IPS-18c (cell line): Measurements from ENCODE around the gene GNG12.
"Not testable (repeated sequence)": the region's sequence is repeated elsewhere in the genome, so short reads cannot be mapped to it uniquely, and the experiment has no call there.

Source experiments
- H3K4me3 ChIP-seq: 2 replicates; pipeline ENCODE4 v1.7.0; 2013; ENCODE audit warnings: low read depth, mild to moderate bottlenecking, low read length, moderate library complexity; ENCODE audit not compliant: insufficient read depth
- H3K9me3 ChIP-seq: one replicate; pipeline ENCODE4 v1.6.1; 2013; ENCODE audit warnings: mild to moderate bottlenecking, low read length, moderate library complexity; ENCODE audit not compliant: control insufficient read depth, insufficient read depth

The GNG12 gene

GRCh38 chr1:67735206-67735605, 98.1 kb downstream of the GNG12 start:
- no peaks in the 10 kb centered on the region for H3K9me3 ChIP-seq
- no peak overlapping the region for H3K4me3 ChIP-seq

- Histone ChIP-seq H3K9me3 (no peaks in the 10 kb centered on the region), H3K4me3 (no peak overlapping the region)
Measured at GRCh38 chr1:67734323-67734690, 99.0 kb downstream of the GNG12 start.

GRCh38 chr1:67733681-67734322, 99.5 kb downstream of the GNG12 start:
- Histone ChIP-seq H3K9me3 (no peaks in the 10 kb centered on the region), H3K4me3 (no peak overlapping the region)

GRCh38 chr1:67732750-67733151, 100.5 kb downstream of the GNG12 start:
- H3K9me3 ChIP-seq: no peaks in the 10 kb centered on the region
- no peak overlapping the region for H3K4me3 ChIP-seq

GRCh38 chr1:67731322-67731721, 101.9 kb downstream of the GNG12 start:
- no peak overlapping the region for H3K4me3 ChIP-seq
- H3K9me3 ChIP-seq: no peaks in the 10 kb centered on the region

- not testable (repeated sequence) for H3K9me3 ChIP-seq, H3K4me3 ChIP-seq
Measured at GRCh38 chr1:67730312-67730711, 103.0 kb downstream of the GNG12 start.

- H3K9me3 ChIP-seq: no peaks in the 10 kb centered on the region
- no peak overlapping the region for H3K4me3 ChIP-seq
Measured at GRCh38 chr1:67729872-67730271, 103.4 kb downstream of the GNG12 start.

DNA sequence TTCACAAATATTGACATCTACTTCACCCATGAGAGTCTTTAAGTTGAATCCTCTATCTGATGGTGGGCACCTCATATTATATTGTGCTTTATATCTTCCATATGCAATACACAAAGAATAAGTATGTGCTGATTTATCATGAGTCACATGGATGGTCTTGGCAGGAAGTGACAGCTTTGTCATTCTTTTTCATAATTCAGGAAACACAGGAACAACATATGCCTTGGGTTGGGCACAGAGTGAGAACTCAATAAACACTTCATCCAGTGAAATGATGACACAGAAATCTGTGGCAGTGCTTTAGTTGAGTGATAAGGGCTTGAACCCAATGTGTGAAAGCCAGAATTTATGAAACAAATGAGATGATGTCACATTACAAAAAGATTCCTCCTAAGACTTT, 107.0 kb downstream of the GNG12 start:
- H3K4me3 ChIP-seq: no peak overlapping the region
- no peaks in the 10 kb centered on the region for H3K9me3 ChIP-seq

DNA sequence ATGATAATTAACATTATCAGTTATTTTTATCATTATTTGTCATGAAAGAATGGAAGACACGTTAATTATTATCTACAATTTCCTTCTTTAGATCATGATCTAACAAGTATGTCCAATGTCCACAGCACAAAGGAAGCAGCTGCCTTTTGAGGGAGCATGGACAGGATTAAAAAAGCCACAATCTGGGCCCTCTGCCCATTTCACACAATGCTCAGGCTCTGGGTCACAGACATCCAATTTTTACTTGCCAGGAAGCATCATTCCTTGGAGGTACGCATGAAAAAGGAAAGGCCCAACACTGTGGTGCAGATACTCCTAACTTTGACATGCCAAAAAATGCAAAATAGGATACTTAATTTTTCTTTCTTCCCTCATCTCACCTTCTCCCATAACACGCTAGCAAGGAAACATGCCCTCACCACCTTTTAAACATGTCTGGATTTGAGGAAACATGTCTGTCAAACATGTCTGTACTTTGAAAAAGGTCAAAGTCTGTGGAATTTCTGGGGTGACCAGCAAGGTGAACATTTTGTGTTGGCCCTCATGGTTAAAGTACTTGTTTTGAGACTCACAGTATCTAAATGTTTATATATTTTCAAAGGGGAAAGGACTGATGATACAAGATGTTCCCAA, 108.2 kb downstream of the GNG12 start:
- Histone ChIP-seq H3K4me3 (no peak overlapping the region), H3K9me3 (no peaks in the 10 kb centered on the region)

- H3K9me3 ChIP-seq: no peaks in the 10 kb centered on the region
- no peak overlapping the region for H3K4me3 ChIP-seq
Measured at GRCh38 chr1:67723620-67724019, 109.6 kb downstream of the GNG12 start.

GRCh38 chr1:67723126-67723525, 110.1 kb downstream of the GNG12 start:
- Histone ChIP-seq H3K9me3 (no peaks in the 10 kb centered on the region), H3K4me3 (no peak overlapping the region)

DNA sequence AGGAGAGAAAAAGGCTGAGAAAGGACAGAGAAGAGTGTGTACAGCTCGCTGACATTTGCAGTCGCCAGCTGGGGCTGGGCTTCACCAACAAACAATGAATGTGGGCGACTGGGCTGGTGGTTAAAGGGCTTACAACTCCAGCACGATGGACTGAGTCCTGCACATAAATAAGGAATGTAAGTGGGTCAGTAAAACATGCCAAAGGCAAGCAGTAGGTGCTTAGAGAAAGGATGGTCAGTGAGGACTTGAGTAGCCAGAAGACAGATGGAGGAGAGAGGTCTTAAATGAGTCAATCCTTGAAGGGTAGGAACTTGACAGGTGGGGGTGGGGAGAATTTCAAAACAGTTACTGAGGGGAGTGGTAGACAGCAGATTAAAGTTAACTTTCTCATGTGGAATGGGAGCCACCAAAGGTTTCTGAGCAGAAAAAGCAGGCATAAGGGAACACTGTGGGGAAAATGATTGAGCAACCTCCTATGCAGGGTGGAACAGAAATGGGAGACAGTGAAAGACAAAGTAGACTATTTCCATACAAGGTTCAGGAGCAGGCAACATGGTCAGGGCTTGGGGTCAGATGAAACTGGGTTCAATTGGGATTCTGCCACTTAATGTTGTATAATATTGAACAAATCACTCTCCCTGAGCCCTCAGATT, 110.8 kb downstream of the GNG12 start:
- H3K4me3 ChIP-seq: no peak overlapping the region
- no peaks in the 10 kb centered on the region for H3K9me3 ChIP-seq

DNA sequence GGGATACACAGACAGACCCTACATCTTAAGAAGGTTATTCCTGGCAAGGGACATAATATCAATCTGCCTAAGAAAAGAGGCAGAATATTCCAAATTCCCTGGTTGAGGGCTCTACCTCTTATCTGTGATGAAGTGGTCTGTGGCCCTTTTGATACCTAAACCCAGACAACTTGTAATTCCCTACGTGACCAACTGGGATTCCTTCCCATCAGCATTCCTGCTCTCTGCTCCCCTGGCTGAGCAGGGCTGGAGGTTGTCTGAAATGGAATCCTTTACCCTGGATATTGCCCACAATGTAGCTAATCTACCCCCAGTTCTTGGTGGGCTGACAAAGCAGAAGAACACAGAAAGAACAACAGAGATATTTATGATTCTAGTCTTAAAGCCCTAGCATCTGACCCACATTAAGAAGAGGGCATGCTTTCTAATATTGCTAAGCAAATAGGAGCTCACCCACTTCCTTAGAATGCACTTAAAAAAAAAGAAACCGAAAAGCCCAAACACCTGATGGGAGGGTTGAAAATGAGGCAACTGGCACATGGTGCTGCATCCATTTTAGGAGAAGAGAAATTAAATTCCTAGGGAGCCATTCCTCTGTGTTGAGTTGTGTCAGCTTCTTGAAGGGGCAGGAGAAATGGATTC, 111.5 kb downstream of the GNG12 start:
- Histone ChIP-seq H3K4me3 (no peak overlapping the region), H3K9me3 (no peaks in the 10 kb centered on the region)

- Histone ChIP-seq H3K4me3 (no peak overlapping the region), H3K9me3 (no peaks in the 10 kb centered on the region)
Measured at GRCh38 chr1:67721112-67721511, 112.2 kb downstream of the GNG12 start.

DNA sequence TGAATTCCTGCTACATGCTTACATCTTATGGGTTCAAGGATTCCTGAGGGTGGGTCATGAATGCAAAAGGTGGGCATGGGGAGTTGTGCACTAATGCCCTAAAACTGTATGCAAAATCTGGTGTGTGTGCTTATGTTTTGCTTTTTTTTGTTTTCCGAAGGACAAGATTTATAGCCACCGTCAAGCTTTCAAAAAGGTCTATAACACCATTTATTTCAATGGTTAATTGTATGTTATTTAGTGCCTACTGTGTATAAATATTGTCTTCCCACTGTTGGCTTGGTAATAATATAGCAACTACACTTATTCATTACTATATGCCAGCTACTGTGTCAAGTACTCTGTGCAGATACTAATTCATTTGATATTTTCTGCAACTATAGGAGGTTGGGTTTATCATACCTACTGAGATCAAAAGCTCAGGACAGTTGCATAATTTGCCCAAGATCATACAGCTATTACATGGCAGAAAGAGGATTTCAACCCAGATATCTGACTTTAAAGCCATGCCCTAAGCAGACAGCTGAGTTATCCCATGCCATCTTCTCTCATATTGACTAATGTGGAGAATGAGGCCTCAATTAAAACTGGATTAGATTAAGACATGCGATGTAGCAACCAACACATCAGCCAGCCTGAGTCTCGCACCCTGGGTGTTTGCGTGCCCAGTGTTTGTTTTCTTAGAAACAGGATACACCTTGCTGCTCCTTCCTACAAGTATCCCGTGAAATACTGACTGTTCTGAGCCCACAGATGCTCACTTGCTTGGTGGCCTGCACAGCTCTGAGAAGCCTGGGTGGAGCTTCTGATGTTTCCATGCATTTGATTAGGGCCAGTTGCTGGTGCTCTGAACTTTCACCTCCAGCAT, 113.7 kb downstream of the GNG12 start:
- Histone ChIP-seq H3K9me3 (no peaks in the 10 kb centered on the region), H3K4me3 (no peak overlapping the region)

GRCh38 chr1:67717876-67718275, 115.4 kb downstream of the GNG12 start:
- H3K9me3 ChIP-seq: no peaks in the 10 kb centered on the region
- no peak overlapping the region for H3K4me3 ChIP-seq

GRCh38 chr1:67716800-67717199, 116.5 kb downstream of the GNG12 start:
- no peak overlapping the region for H3K4me3 ChIP-seq
- H3K9me3 ChIP-seq: no peaks in the 10 kb centered on the region
